Mesenchymal stem cell (in vitro differentiated cells and primary cell): ENCODE measurements around the gene NUAK1.

Experiments used
- DNase-seq: peaks from one replicate; pipeline ENCODE4 v3.0.0-alpha.2; 2013
- H2AFZ ChIP-seq: one replicate; pipeline ENCODE4 v1.6.1; 2013; ENCODE audit warnings: low read depth, mild to moderate bottlenecking, control low read depth, inconsistent platforms, low read length, moderate library complexity
- H2AK5ac ChIP-seq: 2 replicates; pipeline ENCODE4 v1.6.1; 2013; ENCODE audit warnings: low read length, moderate library complexity, mild to moderate bottlenecking, inconsistent platforms; ENCODE audit not compliant: severe bottlenecking
- H2BK120ac ChIP-seq: one replicate; pipeline ENCODE4 v1.6.1; 2013; ENCODE audit warnings: low read depth, mild to moderate bottlenecking, inconsistent platforms, low read length, moderate library complexity
- H2BK12ac ChIP-seq, 2 experiments: one replicate each; pipeline ENCODE4 v1.6.1; 2013; ENCODE audit warnings: inconsistent platforms in 2 of 2, low read length in 2 of 2, mild to moderate bottlenecking in 2 of 2, moderate library complexity in 2 of 2, control low read depth in 1 of 2
- H2BK15ac ChIP-seq: one replicate; pipeline ENCODE4 v1.6.1; 2013; ENCODE audit warnings: mild to moderate bottlenecking, low read depth, inconsistent platforms; ENCODE audit not compliant: poor library complexity, severe bottlenecking
- H2BK5ac ChIP-seq: 2 replicates; pipeline ENCODE4 v1.6.1; 2013; ENCODE audit warnings: low read depth, mild to moderate bottlenecking, low read length, control low read depth, inconsistent platforms; ENCODE audit not compliant: poor library complexity, severe bottlenecking
- H3K14ac ChIP-seq, 2 experiments: one replicate each; pipeline ENCODE4 v1.6.1; 2013; ENCODE audit warnings: inconsistent platforms in 2 of 2, low read length in 2 of 2, control low read depth in 1 of 2, mild to moderate bottlenecking in 1 of 2, moderate library complexity in 1 of 2
- H3K18ac ChIP-seq, 2 experiments: one replicate each; pipeline ENCODE4 v1.6.1; 2013; ENCODE audit warnings: inconsistent platforms in 2 of 2, low read length in 2 of 2, control low read depth in 1 of 2, low read depth in 1 of 2, mild to moderate bottlenecking in 1 of 2
- H3K23ac ChIP-seq, 2 experiments: one replicate each; pipeline ENCODE4 v1.6.1; 2013; ENCODE audit warnings: inconsistent platforms in 2 of 2, low read length in 2 of 2, mild to moderate bottlenecking in 2 of 2, moderate library complexity in 2 of 2, control low read depth in 1 of 2
- H3K27ac ChIP-seq: 2 replicates; pipeline ENCODE4 v1.5.1; 2013; ENCODE audit warnings: mild to moderate bottlenecking, moderate library complexity, low read length, control low read depth, inconsistent platforms; ENCODE audit not compliant: poor library complexity, severe bottlenecking
- H3K27me3 ChIP-seq, 2 experiments: 2 replicates each; pipeline versions ENCODE4 v1.6.1 to v1.7.0; 2013; ENCODE audit warnings: low read length in 2 of 2, mild to moderate bottlenecking in 2 of 2, moderate library complexity in 2 of 2, control low read depth in 1 of 2, inconsistent platforms in 1 of 2; ENCODE audit not compliant: control insufficient read depth in 1 of 2, insufficient read depth in 1 of 2
- H3K36me3 ChIP-seq, 2 experiments: 2 replicates each; pipeline versions ENCODE4 v1.6.1 to v1.7.0; 2013; ENCODE audit warnings: low read length in 2 of 2, control low read depth in 1 of 2, inconsistent platforms in 1 of 2, low read depth in 1 of 2, mild to moderate bottlenecking in 1 of 2; ENCODE audit not compliant: insufficient read depth in 2 of 2, control insufficient read depth in 1 of 2
- H3K4ac ChIP-seq, 2 experiments: one replicate each; pipeline ENCODE4 v1.6.1; 2013; ENCODE audit warnings: inconsistent platforms in 2 of 2, low read length in 2 of 2, mild to moderate bottlenecking in 2 of 2, moderate library complexity in 2 of 2, control low read depth in 1 of 2, low read depth in 1 of 2
- H3K4me1 ChIP-seq: 2 replicates; pipeline ENCODE4 v1.6.1; 2013; ENCODE audit warnings: low read depth, low read length, control low read depth; ENCODE audit not compliant: control insufficient read depth, insufficient read depth
- H3K4me2 ChIP-seq: 2 replicates; pipeline ENCODE4 v1.6.1; 2013; ENCODE audit warnings: low read length, mild to moderate bottlenecking, inconsistent platforms; ENCODE audit not compliant: poor library complexity, severe bottlenecking
- H3K4me3 ChIP-seq, 2 experiments: 2 replicates each; pipeline versions ENCODE4 v1.5.1 to v1.7.0; 2013; ENCODE audit warnings: low read length in 2 of 2, mild to moderate bottlenecking in 2 of 2, control low read depth in 1 of 2, low read depth in 1 of 2; ENCODE audit not compliant: insufficient read depth in 1 of 2
- H3K79me1 ChIP-seq: replicated peaks from 2 replicates; pipeline ENCODE4 v1.6.1; 2013; ENCODE audit warnings: mild to moderate bottlenecking, control low read depth, low read length, inconsistent platforms; ENCODE audit not compliant: poor library complexity, severe bottlenecking
- H3K9ac ChIP-seq: 2 replicates; pipeline ENCODE4 v1.7.0; 2013; ENCODE audit warnings: mild to moderate bottlenecking, low read length, moderate library complexity
- H3K9me3 ChIP-seq: 2 replicates; pipeline ENCODE4 v1.7.0; 2013; ENCODE audit warnings: mild to moderate bottlenecking, low read length; ENCODE audit not compliant: control insufficient read depth
- H4K8ac ChIP-seq: one replicate; pipeline ENCODE4 v1.6.1; 2013; ENCODE audit warnings: inconsistent platforms, mild to moderate bottlenecking, low read length, moderate library complexity
- H4K91ac ChIP-seq: one replicate; pipeline ENCODE4 v1.6.1; 2013; ENCODE audit warnings: mild to moderate bottlenecking, low read length, inconsistent platforms
- WGBS: methylation state at CpG from one replicate; pipeline ENCODE4 v1.1.7; 2013; ENCODE audit warnings: mixed read lengths; 5-methylcytosine and 5-hydroxymethylcytosine counted together

NUAK1 gene

GRCh38 chr12:106080041-106080790 is 58.5 kb downstream of the NUAK1 start:
- H3K4me1 ChIP-seq = peaks cover 35% of the 10 kb centered on the region
- H3K23ac ChIP-seq = peak overlapping the region in 1 of 2 experiments; percentile 47
- peak overlapping the region; percentile 98 for H2AK5ac ChIP-seq
- peak overlapping the region; percentile 95 for H3K27ac ChIP-seq
- no peak overlapping the region for H3K14ac ChIP-seq
- H2BK5ac ChIP-seq = peak overlapping the region; percentile 86
- no peak overlapping the region for H2AFZ ChIP-seq
- peak; percentile 74 for DNase-seq
- WGBS = 18% methylated on average over 9 of the region's 9 CpGs
- H2BK12ac ChIP-seq = peak overlapping the region; percentile 90 to 99
- peak overlapping the region; percentile 32 for H3K4me2 ChIP-seq
- peak overlapping the region; percentile 93 for H3K18ac ChIP-seq
- H3K4ac ChIP-seq = peak overlapping the region; percentile 55 to 88
- no peak overlapping the region for H3K9ac ChIP-seq
- H2BK120ac ChIP-seq = peak overlapping the region; percentile 94
- peak overlapping the region; percentile 83 for H2BK15ac ChIP-seq
- H4K91ac ChIP-seq = peak overlapping the region; percentile 86
- H3K4me3 ChIP-seq = no peak overlapping the region
- H3K9me3 ChIP-seq = no peaks in the 10 kb centered on the region
- peak overlapping the region; percentile 86 for H4K8ac ChIP-seq
- H3K36me3 ChIP-seq = peaks cover 7 to 29% of the 10 kb centered on the region in 2 experiments
- no peaks in the 10 kb centered on the region for H3K27me3 ChIP-seq
- H3K79me1 ChIP-seq = peaks cover 34% of the 10 kb centered on the region

- Histone ChIP-seq H3K36me3 (peaks cover 7 to 29% of the 10 kb centered on the region in 2 experiments), H2BK15ac (no peak overlapping the region), H3K18ac (peak overlapping the region; percentile 40 to 50), H3K27me3 (no peaks in the 10 kb centered on the region), H2AK5ac (peak overlapping the region; percentile 85), H3K4me2 (no peak overlapping the region), H3K14ac (no peak overlapping the region), H3K9me3 (no peaks in the 10 kb centered on the region), H3K4me3 (no peak overlapping the region), H4K8ac (peak overlapping the region; percentile 7), H3K27ac (peak overlapping the region; percentile 95), H3K79me1 (peaks cover 34% of the 10 kb centered on the region), H3K23ac (peak overlapping the region in 1 of 2 experiments; percentile 57), H4K91ac (peak overlapping the region; percentile 70), H3K4ac (peak overlapping the region in 1 of 2 experiments; percentile 17), H2AFZ (no peak overlapping the region), H2BK120ac (peak overlapping the region; percentile 39), H3K9ac (no peak overlapping the region), H3K4me1 (peaks cover 35% of the 10 kb centered on the region), H2BK12ac (peak overlapping the region; percentile 68 to 80), H2BK5ac (no peak overlapping the region)
- no CpG with 5 or more reads among the region's 1 CpG for WGBS
- no peak for DNase-seq
These were observed 59.5 kb downstream of the NUAK1 start for GRCh38 chr12:106079148-106079738.

- Histone ChIP-seq H2BK120ac (peak overlapping the region; percentile 21), H3K4me3 (no peak overlapping the region), H4K91ac (peak overlapping the region; percentile 88), H3K27ac (peak overlapping the region; percentile 39), H2BK15ac (no peak overlapping the region), H2BK12ac (peak overlapping the region; percentile 73 to 96), H3K79me1 (peaks cover 34% of the 10 kb centered on the region), H3K23ac (peak overlapping the region in 1 of 2 experiments; percentile 29), H2AFZ (no peak overlapping the region), H3K4ac (peak overlapping the region; percentile 57 to 73), H3K9me3 (no peaks in the 10 kb centered on the region), H3K14ac (no peak overlapping the region), H3K18ac (peak overlapping the region; percentile 73 to 82), H4K8ac (peak overlapping the region; percentile 74), H3K9ac (no peak overlapping the region), H3K4me2 (no peak overlapping the region), H2BK5ac (peak overlapping the region; percentile 32), H2AK5ac (peak overlapping the region; percentile 86), H3K36me3 (peaks cover 6 to 29% of the 10 kb centered on the region in 2 experiments), H3K27me3 (no peaks in the 10 kb centered on the region), H3K4me1 (peaks cover 33% of the 10 kb centered on the region)
- DNase-seq = peak; percentile 63
- WGBS = 78% methylated on average over 9 of the region's 10 CpGs
These were observed 60.3 kb downstream of the NUAK1 start for GRCh38 chr12:106078358-106079010.
